Activated naive CD4-positive, alpha-beta T cell treated with anti-CD3 and anti-CD28 coated beads, Interleukin-2, amount 50 U/mL, for 72 hours (primary cell): ENCODE results near the gene GDI1. TPM values are rescaled to one million over a fixed set of nuclear protein-coding genes. Genes with fewer than 3 reads are reported as not detected.

Source experiments
- ATAC-seq, 2 donors: fragments of 150-1000 bp; cut with Tn5 transposase; 2 replicates each; pipeline ENCODE4 v1.10.0; 2021; ENCODE audit warnings: mild to moderate bottlenecking in 2 of 2, moderate library complexity in 2 of 2
- DNase-seq, 2 donors: peaks; one replicate each; pipeline ENCODE4 v3.0.0; 2021 to 2022; ENCODE audit warnings: low spot score in 2 of 2
- H3K27ac Mint-ChIP-seq, 2 donors: one replicate each; pipeline ENCODE4 v1.8.0; 2022; ENCODE audit warnings: mild to moderate bottlenecking in 2 of 2, mixed read lengths in 2 of 2
- H3K36me3 Mint-ChIP-seq, 2 donors: one replicate each; pipeline ENCODE4 v1.8.0; 2022; ENCODE audit warnings: mixed read lengths in 2 of 2
- H3K9me3 Mint-ChIP-seq, 2 donors: one replicate each; pipeline ENCODE4 v1.8.0; 2022; ENCODE audit warnings: mixed read lengths in 2 of 2
- total RNA-seq, 2 donors: library from RNA; stranded (reverse); gene quantifications; one replicate each; pipeline ENCODE4 v1.2.3, GENCODE V29; 2022

The GDI1 gene
- total RNA-seq, 2 donors from 2014 or later: 96.4 to 213 TPM

- peak; percentile 95 to 98 for DNase-seq
- Mint-ChIP-seq H3K27ac (peak within 1 kb of the TSS; percentile 84 to 90), H3K36me3 (no peaks in the 10 kb centered on the region), H3K9me3 (no peaks in the 10 kb centered on the region)
- ATAC-seq: peak; percentile 94
These were observed 42.0 kb downstream of the GDI1 start, which contains the start of gene LAGE3 for GRCh38 chrX:154478728-154479622. Gene LAGE3 (minus strand): TSS chrX:154479281. CDS start chrX:154478915, 366 bp downstream.

- Mint-ChIP-seq H3K27ac (no peak overlapping the region), H3K36me3 (peaks cover 0 to 4% of the 10 kb centered on the region in 2 donors), H3K9me3 (no peaks in the 10 kb centered on the region)
- DNase-seq (no peak), ATAC-seq (no peak)
These were observed 44.2 kb downstream of the GDI1 start for GRCh38 chrX:154481195-154481594.

- Mint-ChIP-seq H3K27ac (no peak overlapping the region), H3K36me3 (peaks cover 0 to 4% of the 10 kb centered on the region in 2 donors), H3K9me3 (no peaks in the 10 kb centered on the region)
- DNase-seq (no peak), ATAC-seq (no peak)
These were observed 45.1 kb downstream of the GDI1 start for GRCh38 chrX:154481911-154482601.

GRCh38 chrX:154482786-154483185 is 45.8 kb downstream of the GDI1 start:
- Mint-ChIP-seq H3K36me3 (peaks cover under 1 to 4% of the 10 kb centered on the region in 2 donors), H3K9me3 (no peaks in the 10 kb centered on the region), H3K27ac (no peak overlapping the region)
- ATAC-seq (no peak), DNase-seq (no peak)

GRCh38 chrX:154483325-154483724 is 46.4 kb downstream of the GDI1 start:
- Mint-ChIP-seq H3K9me3 (no peaks in the 10 kb centered on the region), H3K27ac (peak overlapping the region in 1 of 2 donors; percentile 72), H3K36me3 (peaks cover 4 to 5% of the 10 kb centered on the region in 2 donors)
- DNase-seq: no peak
- ATAC-seq: no peak

GRCh38 chrX:154484255-154485149 is 47.5 kb downstream of the GDI1 start:
- no peak for DNase-seq
- H3K9me3 Mint-ChIP-seq: no peaks in the 10 kb centered on the region
- peaks cover 5% of the 10 kb centered on the region in 2 donors for H3K36me3 Mint-ChIP-seq
- peak in 1 of 2 donors; percentile 31 for ATAC-seq
- H3K27ac Mint-ChIP-seq: no peak overlapping the region

GRCh38 chrX:154485150-154486051 is 48.4 kb downstream of the GDI1 start:
- no peaks in the 10 kb centered on the region for H3K9me3 Mint-ChIP-seq
- peaks cover 5 to 9% of the 10 kb centered on the region in 2 donors for H3K36me3 Mint-ChIP-seq
- DNase-seq (no peak), ATAC-seq (no peak)
- H3K27ac Mint-ChIP-seq: no peak overlapping the region

GRCh38 chrX:154486052-154486395 is 49.1 kb downstream of the GDI1 start:
- DNase-seq (peak; percentile 36 to 61), ATAC-seq (peak in 1 of 2 donors; percentile 14)
- Mint-ChIP-seq H3K27ac (no peak overlapping the region), H3K9me3 (no peaks in the 10 kb centered on the region), H3K36me3 (peaks cover 5 to 9% of the 10 kb centered on the region in 2 donors)

GRCh38 chrX:154486396-154487207 is 49.6 kb downstream of the GDI1 start, which contains the start of gene UBL4A:
Gene UBL4A (minus strand): TSS chrX:154486615. CDS start chrX:154486584, 31 bp downstream.
- DNase-seq (peak in 1 of 2 donors; percentile 62), ATAC-seq (peak; percentile 9 to 47)
- peaks cover 5 to 9% of the 10 kb centered on the region in 2 donors for H3K36me3 Mint-ChIP-seq
- H3K27ac Mint-ChIP-seq: peak within 1 kb of the TSS in 1 of 2 donors; percentile 44
- H3K9me3 Mint-ChIP-seq: no peaks in the 10 kb centered on the region

GRCh38 chrX:154487518-154488290 is 50.8 kb downstream of the GDI1 start:
- no peak overlapping the region for H3K27ac Mint-ChIP-seq
- H3K9me3 Mint-ChIP-seq: no peaks in the 10 kb centered on the region
- H3K36me3 Mint-ChIP-seq: peaks cover 5 to 9% of the 10 kb centered on the region in 2 donors
- ATAC-seq (no peak), DNase-seq (no peak)

GRCh38 chrX:154488336-154489075 is 51.6 kb downstream of the GDI1 start:
- H3K27ac Mint-ChIP-seq: no peak overlapping the region
- no peak for DNase-seq

GRCh38 chrX:154489182-154489581 is 52.2 kb downstream of the GDI1 start:
- no peaks in the 10 kb centered on the region for H3K9me3 Mint-ChIP-seq
- peak overlapping the region in 1 of 2 donors; percentile 84 for H3K27ac Mint-ChIP-seq
- ATAC-seq: no peak
- DNase-seq: no peak
- peaks cover 5 to 8% of the 10 kb centered on the region in 2 donors for H3K36me3 Mint-ChIP-seq

More at GRCh38 chrX:154488336-154489075, 51.6 kb downstream of the GDI1 start:
- Mint-ChIP-seq H3K36me3 (peaks cover 5 to 9% of the 10 kb centered on the region in 2 donors), H3K9me3 (no peaks in the 10 kb centered on the region)
- no peak for ATAC-seq

GRCh38 chrX:154490021-154490413 is 53.1 kb downstream of the GDI1 start:
- Mint-ChIP-seq H3K27ac (peak overlapping the region; percentile 81 to 84), H3K9me3 (no peaks in the 10 kb centered on the region), H3K36me3 (peaks cover 5% of the 10 kb centered on the region in 2 donors)
- DNase-seq (peak in 1 of 2 donors; percentile 23), ATAC-seq (peak; percentile 17 to 32)
